Measurements from ENCODE around the gene WDR27. TPM values are rescaled to one million over a fixed set of nuclear protein-coding genes. Genes with fewer than 3 reads are reported as not detected.

Gene WDR27
- polyA plus RNA-seq, 1 donor from 2014 or later: 35.8 TPM

DNA sequence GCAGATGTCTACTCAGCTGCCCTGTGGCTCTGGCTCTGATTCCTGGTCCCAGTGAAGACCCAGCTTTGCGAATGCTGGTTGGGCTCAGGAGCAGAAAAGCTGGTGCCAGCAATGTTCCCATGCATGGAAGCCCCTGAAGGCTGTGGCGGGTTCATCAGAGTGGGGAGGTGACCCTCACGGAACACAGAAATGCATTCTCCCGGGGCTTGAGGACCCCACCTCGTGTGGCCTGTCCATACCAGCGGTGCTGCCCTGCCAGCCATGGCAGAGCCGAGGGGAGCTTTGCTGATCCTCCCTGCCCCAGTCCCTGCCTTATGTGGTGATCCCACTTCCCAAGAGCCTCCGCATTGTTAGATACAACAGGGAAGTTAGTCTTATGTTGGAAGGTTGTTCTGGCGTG is 290.5 kb downstream of the WDR27 start:
- TF ChIP-seq, protein P1, sequence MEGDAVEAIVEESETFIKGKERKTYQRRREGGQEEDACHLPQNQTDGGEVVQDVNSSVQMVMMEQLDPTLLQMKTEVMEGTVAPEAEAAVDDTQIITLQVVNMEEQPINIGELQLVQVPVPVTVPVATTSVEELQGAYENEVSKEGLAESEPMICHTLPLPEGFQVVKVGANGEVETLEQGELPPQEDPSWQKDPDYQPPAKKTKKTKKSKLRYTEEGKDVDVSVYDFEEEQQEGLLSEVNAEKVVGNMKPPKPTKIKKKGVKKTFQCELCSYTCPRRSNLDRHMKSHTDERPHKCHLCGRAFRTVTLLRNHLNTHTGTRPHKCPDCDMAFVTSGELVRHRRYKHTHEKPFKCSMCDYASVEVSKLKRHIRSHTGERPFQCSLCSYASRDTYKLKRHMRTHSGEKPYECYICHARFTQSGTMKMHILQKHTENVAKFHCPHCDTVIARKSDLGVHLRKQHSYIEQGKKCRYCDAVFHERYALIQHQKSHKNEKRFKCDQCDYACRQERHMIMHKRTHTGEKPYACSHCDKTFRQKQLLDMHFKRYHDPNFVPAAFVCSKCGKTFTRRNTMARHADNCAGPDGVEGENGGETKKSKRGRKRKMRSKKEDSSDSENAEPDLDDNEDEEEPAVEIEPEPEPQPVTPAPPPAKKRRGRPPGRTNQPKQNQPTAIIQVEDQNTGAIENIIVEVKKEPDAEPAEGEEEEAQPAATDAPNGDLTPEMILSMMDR (IDR thresholded peaks at IDR 0.05; ENCODE audit: poor library complexity, severe bottlenecking): no peak
- no peaks in the 10 kb centered on the region for H3K36me3 ChIP-seq (ENCODE audit: insufficient read depth, low read length)
- no peaks in the 10 kb centered on the region for H4K20me1 ChIP-seq (ENCODE audit: insufficient read depth)
- no peaks in the 10 kb centered on the region for H3K9me2 ChIP-seq (ENCODE audit: insufficient read depth, low read length)
- H3K4me2 ChIP-seq (ENCODE audit: low read length): no peak overlapping the region
- no peaks in the 10 kb centered on the region for H3F3A ChIP-seq (ENCODE audit: insufficient read depth, low read length, poor library complexity, severe bottlenecking)
- H3K79me2 ChIP-seq (replicated peaks; ENCODE audit: insufficient read depth, low read length): no peaks in the 10 kb centered on the region
- H3K9me3 ChIP-seq (ENCODE audit: low read length): no peaks in the 10 kb centered on the region
- H3K4me3 ChIP-seq (ENCODE audit: low read length): no peak overlapping the region
- H2AFZ ChIP-seq (ENCODE audit: low read depth, low read length): no peak overlapping the region
- H3K27ac ChIP-seq (ENCODE audit: low read length): no peak overlapping the region
- no peaks in the 10 kb centered on the region for H3K27me3 ChIP-seq (ENCODE audit: insufficient read depth, low read depth, low read length)
- H3K9ac ChIP-seq (ENCODE audit: low read length): no peak overlapping the region

DNA sequence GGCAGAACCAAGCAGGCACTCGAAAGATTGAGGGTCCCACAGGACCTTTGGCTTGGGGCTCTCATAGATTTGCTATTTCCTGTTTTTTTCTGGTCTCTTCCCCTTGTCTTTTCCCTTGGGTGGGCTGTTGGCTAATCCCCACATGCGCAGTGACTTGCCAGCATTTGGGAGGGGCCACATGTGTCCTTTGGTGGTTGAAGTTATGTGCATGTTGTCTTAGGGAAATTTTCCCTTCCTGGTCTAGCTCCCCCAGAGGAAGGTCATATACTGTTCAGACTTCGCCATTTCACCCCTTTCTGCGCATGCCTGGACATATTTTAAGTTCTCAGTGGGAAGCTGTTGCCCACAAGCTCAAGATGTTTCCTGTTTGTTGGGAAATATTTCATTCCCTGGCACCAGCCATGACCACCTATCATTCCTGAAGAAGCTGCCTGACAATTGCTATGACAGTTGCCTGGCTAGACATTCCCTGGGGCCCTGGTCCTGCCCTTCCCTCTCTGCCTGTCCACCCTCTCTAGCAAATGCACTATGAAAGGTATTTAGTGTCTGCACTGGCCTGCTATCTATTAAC is 292.0 kb downstream of the WDR27 start:
- Histone ChIP-seq H3F3A (ENCODE audit: insufficient read depth, low read length, poor library complexity, severe bottlenecking) (no peaks in the 10 kb centered on the region), H3K27me3 (ENCODE audit: insufficient read depth, low read depth, low read length) (no peaks in the 10 kb centered on the region), H2AFZ (ENCODE audit: low read depth, low read length) (no peak overlapping the region), H3K27ac (ENCODE audit: low read length) (no peak overlapping the region), H3K9me3 (ENCODE audit: low read length) (no peaks in the 10 kb centered on the region), H4K20me1 (ENCODE audit: insufficient read depth) (no peaks in the 10 kb centered on the region), H3K4me2 (ENCODE audit: low read length) (no peak overlapping the region), H3K4me3 (ENCODE audit: low read length) (no peak overlapping the region), H3K36me3 (ENCODE audit: insufficient read depth, low read length) (no peaks in the 10 kb centered on the region), H3K79me2 (replicated peaks; ENCODE audit: insufficient read depth, low read length) (no peaks in the 10 kb centered on the region), H3K9me2 (ENCODE audit: insufficient read depth, low read length) (no peaks in the 10 kb centered on the region), H3K9ac (ENCODE audit: low read length) (no peak overlapping the region)
- TF ChIP-seq TAF1 (IDR thresholded peaks at IDR 0.05; ENCODE audit: low read depth) (no peak), SMC3 (conservative IDR thresholded peaks at IDR 0.05; ENCODE audit: poor library complexity) (no peak), EP300 (conservative IDR thresholded peaks at IDR 0.05; ENCODE audit: poor library complexity, severe bottlenecking) (no peak), EZH2 (IDR thresholded peaks at IDR 0.05; ENCODE audit: borderline replicate concordance, insufficient read depth, low read length, poor library complexity, severe bottlenecking) (no peak), POLR2AphosphoS5 (IDR thresholded peaks at IDR 0.05) (no peak), RAD21 (conservative IDR thresholded peaks at IDR 0.05) (no peak)
- TF ChIP-seq, protein P2, sequence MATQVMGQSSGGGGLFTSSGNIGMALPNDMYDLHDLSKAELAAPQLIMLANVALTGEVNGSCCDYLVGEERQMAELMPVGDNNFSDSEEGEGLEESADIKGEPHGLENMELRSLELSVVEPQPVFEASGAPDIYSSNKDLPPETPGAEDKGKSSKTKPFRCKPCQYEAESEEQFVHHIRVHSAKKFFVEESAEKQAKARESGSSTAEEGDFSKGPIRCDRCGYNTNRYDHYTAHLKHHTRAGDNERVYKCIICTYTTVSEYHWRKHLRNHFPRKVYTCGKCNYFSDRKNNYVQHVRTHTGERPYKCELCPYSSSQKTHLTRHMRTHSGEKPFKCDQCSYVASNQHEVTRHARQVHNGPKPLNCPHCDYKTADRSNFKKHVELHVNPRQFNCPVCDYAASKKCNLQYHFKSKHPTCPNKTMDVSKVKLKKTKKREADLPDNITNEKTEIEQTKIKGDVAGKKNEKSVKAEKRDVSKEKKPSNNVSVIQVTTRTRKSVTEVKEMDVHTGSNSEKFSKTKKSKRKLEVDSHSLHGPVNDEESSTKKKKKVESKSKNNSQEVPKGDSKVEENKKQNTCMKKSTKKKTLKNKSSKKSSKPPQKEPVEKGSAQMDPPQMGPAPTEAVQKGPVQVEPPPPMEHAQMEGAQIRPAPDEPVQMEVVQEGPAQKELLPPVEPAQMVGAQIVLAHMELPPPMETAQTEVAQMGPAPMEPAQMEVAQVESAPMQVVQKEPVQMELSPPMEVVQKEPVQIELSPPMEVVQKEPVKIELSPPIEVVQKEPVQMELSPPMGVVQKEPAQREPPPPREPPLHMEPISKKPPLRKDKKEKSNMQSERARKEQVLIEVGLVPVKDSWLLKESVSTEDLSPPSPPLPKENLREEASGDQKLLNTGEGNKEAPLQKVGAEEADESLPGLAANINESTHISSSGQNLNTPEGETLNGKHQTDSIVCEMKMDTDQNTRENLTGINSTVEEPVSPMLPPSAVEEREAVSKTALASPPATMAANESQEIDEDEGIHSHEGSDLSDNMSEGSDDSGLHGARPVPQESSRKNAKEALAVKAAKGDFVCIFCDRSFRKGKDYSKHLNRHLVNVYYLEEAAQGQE (IDR thresholded peaks at IDR 0.05; ENCODE audit: borderline replicate concordance): no peak

DNA sequence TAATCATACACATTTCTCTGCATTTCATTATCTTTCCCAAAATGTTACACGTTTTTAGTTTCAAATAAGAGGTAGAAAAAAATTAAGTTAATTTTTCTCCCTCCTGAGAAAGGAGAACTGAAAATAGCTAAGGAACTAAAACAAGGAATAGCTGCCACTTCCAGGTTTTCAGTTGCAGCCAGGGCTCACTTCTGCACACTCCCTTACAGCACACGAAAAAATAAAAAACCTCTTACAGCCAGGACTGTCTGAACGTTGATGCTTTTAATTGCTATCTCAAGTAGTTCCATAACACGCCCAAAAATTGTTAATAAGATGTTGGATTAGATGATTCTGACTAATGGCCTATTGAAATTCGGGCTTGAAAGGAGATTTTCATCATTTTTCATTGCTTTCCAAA is 294.5 kb downstream of the WDR27 start:
- no peaks in the 10 kb centered on the region for H3K9me3 ChIP-seq (ENCODE audit: low read length)
- H3K27ac ChIP-seq (ENCODE audit: low read length): no peak overlapping the region
- no peaks in the 10 kb centered on the region for H3K27me3 ChIP-seq (ENCODE audit: insufficient read depth, low read depth, low read length)
- H3K36me3 ChIP-seq (ENCODE audit: insufficient read depth, low read length): no peaks in the 10 kb centered on the region
- no peaks in the 10 kb centered on the region for H3K9me2 ChIP-seq (ENCODE audit: insufficient read depth, low read length)
- TF ChIP-seq, protein P2 (IDR thresholded peaks at IDR 0.05; ENCODE audit: borderline replicate concordance): no peak
- TF ChIP-seq EP300 (conservative IDR thresholded peaks at IDR 0.05; ENCODE audit: poor library complexity, severe bottlenecking) (no peak), SMC3 (conservative IDR thresholded peaks at IDR 0.05; ENCODE audit: poor library complexity) (no peak), RAD21 (conservative IDR thresholded peaks at IDR 0.05) (no peak), POLR2AphosphoS5 (IDR thresholded peaks at IDR 0.05) (no peak), MXI1 (conservative IDR thresholded peaks at IDR 0.05; ENCODE audit: poor library complexity, severe bottlenecking) (no peak), TAF1 (IDR thresholded peaks at IDR 0.05; ENCODE audit: low read depth) (no peak), EZH2 (IDR thresholded peaks at IDR 0.05; ENCODE audit: borderline replicate concordance, insufficient read depth, low read length, poor library complexity, severe bottlenecking) (no peak)
- TF ChIP-seq, protein P1 (IDR thresholded peaks at IDR 0.05; ENCODE audit: poor library complexity, severe bottlenecking): no peak
- no peak overlapping the region for H3K9ac ChIP-seq (ENCODE audit: low read length)
- H3K79me2 ChIP-seq (replicated peaks; ENCODE audit: insufficient read depth, low read length): no peaks in the 10 kb centered on the region
- H3K4me2 ChIP-seq (ENCODE audit: low read length): no peak overlapping the region
- no peaks in the 10 kb centered on the region for H3F3A ChIP-seq (ENCODE audit: insufficient read depth, low read length, poor library complexity, severe bottlenecking)
- H3K4me3 ChIP-seq (ENCODE audit: low read length): no peak overlapping the region
- no peaks in the 10 kb centered on the region for H4K20me1 ChIP-seq (ENCODE audit: insufficient read depth)
- no peak overlapping the region for H2AFZ ChIP-seq (ENCODE audit: low read depth, low read length)

Measured in neural cell (in vitro differentiated cells).